ENCODE data around the gene WDR73. TPM values are rescaled to one million over a fixed set of nuclear protein-coding genes. Genes with fewer than 3 reads are reported as not detected.

Gene WDR73
- total RNA-seq (2013; cell fraction: nucleolus; rRNA removed) = 44.1 and 50.6 TPM in 2 replicates
- 15.4 and 16.4 TPM in 2 replicates for total RNA-seq (2014; rRNA removed)
- total RNA-seq (2014; rRNA removed; fragmentation: Illumina TruSeq; extraction: Trizol) = 11.5 and 14.9 TPM in 2 replicates
- 13.6 and 21.6 TPM in 2 replicates for total RNA-seq (2021)
- polyA plus RNA-seq (2011; ENCODE audit: low read depth) = 9.2 TPM
- 9.6 and 12.0 TPM in 2 replicates for polyA plus RNA-seq (2011; rRNA removed)
- 13.3 and 16.0 TPM in 2 replicates for polyA plus RNA-seq (2011; cell fraction: cytosol; rRNA removed)
- 32.3 and 32.5 TPM in 2 replicates for polyA plus RNA-seq (2011; cell fraction: nucleus; rRNA removed)
- 12.0 and 12.3 TPM in 2 replicates for polyA plus RNA-seq (2012)
- polyA plus RNA-seq (2014; fragmentation: Illumina TruSeq; extraction: Trizol) = 17.3 and 17.5 TPM in 2 replicates
- 1 to 10 TPM; 4.4 to 7.0 TPM for polyA plus RNA-seq (2014; fragmentation: Nextera tagmentation; extraction: Ambion mirVana)
- 19.9 and 20.3 TPM in 2 replicates for polyA plus RNA-seq (2014; rRNA removed)
- 10 to 100 TPM; 25.4 to 25.6 TPM for polyA plus RNA-seq (2016; fragmentation: Nextera tagmentation; extraction: Ambion mirVana)
- 14.2 and 14.5 TPM in 2 replicates for polyA minus RNA-seq (2011; rRNA and poly(A)+ RNA removed)
- polyA minus RNA-seq (2011; cell fraction: cytosol; rRNA and poly(A)+ RNA removed) = 4.0 and 5.3 TPM in 2 replicates
- polyA minus RNA-seq (2011; cell fraction: nucleus; rRNA and poly(A)+ RNA removed) = 8.2 and 9.9 TPM in 2 replicates
- Bru-seq, nascent RNA = percentile 68 among the genes with signal in this experiment
- BruChase-seq, experiment 1, labeled RNA remaining after a 6-hour chase = percentile 67 among the genes with signal in this experiment
- percentile 71 among the genes with signal in this experiment for BruChase-seq, experiment 2, labeled RNA remaining after a 2-hour chase
- long read RNA-seq, experiment 1, full-length matches to known transcripts = 9 of 13 reads
- long read RNA-seq, experiment 1, partial matches to known transcripts = 1 of 13 reads
- long read RNA-seq, experiment 1, other reads (novel, unspliced or antisense) = 3 of 13 reads
- long read RNA-seq, experiment 2, full-length matches to known transcripts = 72 of 123 reads
- long read RNA-seq, experiment 2, partial matches to known transcripts = 8 of 123 reads
- long read RNA-seq, experiment 2, other reads (novel, unspliced or antisense) = 43 of 123 reads

DNA sequence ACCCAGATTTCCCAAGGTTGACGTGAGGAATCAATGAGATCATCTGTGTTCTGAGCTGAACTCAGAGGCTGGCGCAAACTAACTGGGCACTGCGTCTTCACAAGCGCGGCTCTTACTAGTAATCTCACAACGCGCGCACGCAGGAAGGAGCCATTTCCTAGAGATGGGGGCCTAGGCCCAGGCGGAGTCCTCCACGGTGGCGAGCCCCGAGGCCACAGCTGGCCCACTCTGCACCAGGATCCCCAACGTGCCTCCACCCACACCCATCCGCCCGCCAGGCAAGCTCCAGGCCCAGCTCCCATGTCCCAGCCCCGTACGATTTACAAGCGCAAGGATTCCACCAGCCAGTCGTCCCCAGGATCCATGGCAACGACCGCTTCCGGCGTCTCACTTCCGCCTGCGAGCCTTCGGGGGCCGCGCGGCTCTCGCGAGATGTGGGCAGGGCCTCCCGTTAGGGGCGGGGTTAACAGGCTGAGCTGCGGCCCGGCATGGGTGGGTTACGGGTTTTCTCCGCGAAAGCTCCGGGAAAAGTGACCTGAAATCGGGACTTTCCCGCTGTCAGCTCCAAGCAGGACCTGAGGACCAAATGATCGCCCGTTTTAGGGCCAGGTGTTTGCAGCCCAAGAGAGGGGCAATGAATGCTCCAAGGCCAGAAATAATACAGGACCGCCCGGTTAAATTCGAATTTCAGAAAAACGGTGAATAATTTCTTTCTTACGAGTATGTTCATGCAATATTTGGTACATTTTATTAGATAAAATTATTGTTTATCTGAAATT, at the start of gene WDR73:
Gene WDR73, minus strand, starts transcription at position 374 of the 779 bp plus-strand sequence. Its CDS starts 9 bp downstream, at position 365.
- H3K4me1 ChIP-seq (ENCODE audit: control insufficient read depth, insufficient read depth, low read length) = peaks cover 21% of the 10 kb centered on the region
- under 1% methylated on average over 49 of the region's 49 CpGs for WGBS (ENCODE audit: insufficient coverage, insufficient replicate concordance, low lambda C conversion rate, missing lambda C conversion rate)
- peak within 1 kb of the TSS; percentile 95 for H3K4me2 ChIP-seq (ENCODE audit: control insufficient read depth, insufficient read depth)
- peaks cover 8% of the 10 kb centered on the region for H3K79me2 ChIP-seq (ENCODE audit: control insufficient read depth, insufficient read depth, low read length)
- no peaks in the 10 kb centered on the region for H3K27me3 ChIP-seq (replicated peaks in 1 of 2; ENCODE audit: control insufficient read depth in 2 of 2, insufficient read depth in 2 of 2, low read length in 1 of 2)
- RAD21 ChIA-PET (ENCODE audit: unreplicated experiment) = interaction anchor here (0.7 to 2.8 kb wide), 14 partner anchors 16 to 274 kb away, joined by 3 to 14 read pairs (median 3); no protein-coding TSS in a partner anchor
- peak within 1 kb of the TSS; percentile 83 for H3K9ac ChIP-seq (ENCODE audit: control insufficient read depth, insufficient read depth, low read length)
- intact Hi-C loops (cut with micrococcal nuclease; ENCODE audit: unreplicated experiment) (loop anchor here (1.0 to 5.0 kb wide), 5 partner anchors 52 to 274 kb away; partner anchors contain the start of gene ZSCAN2), in situ Hi-C loops (cut with MboI) (no loop called here)
- H2AFZ ChIP-seq (ENCODE audit: control insufficient read depth, low read depth, low read length) = peak within 1 kb of the TSS; percentile 93
- FAIRE-seq (peak; percentile 44), DNase-seq (ENCODE audit: low read depth, low spot score) (peak; percentile 78), ATAC-seq (peak; percentile 89)
- H4K20me1 ChIP-seq (ENCODE audit: control insufficient read depth, insufficient read depth) = no peaks in the 10 kb centered on the region
- CTCF ChIA-PET = interaction anchor here (0.6 to 3.4 kb wide), 22 partner anchors 9 to 289 kb away, joined by 3 to 23 read pairs (median 4); partner anchors contain the start of gene SEC11A
- SMC1A ChIA-PET (ENCODE audit: uncharacterized antibody, unreplicated experiment) = interaction anchor here (0.6 to 2.1 kb wide), 13 partner anchors 16 to 392 kb away, joined by 3 to 8 read pairs (median 3); partner anchors contain the start of gene ZSCAN2
- peak within 1 kb of the TSS; percentile 84 for H3K4me3 ChIP-seq
- no peaks in the 10 kb centered on the region for H3K9me3 ChIP-seq (replicated peaks; ENCODE audit: control insufficient read depth, insufficient read depth, low read length)
- peaks cover under 1 to 12% of the 10 kb centered on the region in 2 experiments; a peak in 3 of 4 replicates for H3K36me3 ChIP-seq (ENCODE audit: control insufficient read depth in 2 of 2, insufficient read depth in 2 of 2, low read length in 1 of 2)
- POLR2A ChIA-PET = interaction anchor here (0.5 to 1.4 kb wide), 7 partner anchors 23 to 1700 kb away, joined by 3 to 6 read pairs (median 4); partner anchors contain the start of gene SEC11A
- H3K27ac ChIP-seq (ENCODE audit: control insufficient read depth, insufficient read depth) = peak within 1 kb of the TSS; percentile 64
- no TSS peak for BruUV-seq (replicated peaks)
- TF ChIP-seq ATF7 (IDR thresholded peaks at IDR 0.05; ENCODE audit: low read depth) (peak; percentile 54; the same call in 1 of the 2 replicates), LARP7 (IDR thresholded peaks at IDR 0.05) (peak; percentile 76; the same call in 1 of the 2 replicates), ZNF217 (IDR thresholded peaks at IDR 0.05) (no peak), ETV6 (conservative IDR thresholded peaks at IDR 0.05 in 1 of 2, IDR thresholded peaks at IDR 0.05 in 1 of 2; ENCODE audit: borderline replicate concordance in 1 of 2, low read depth in 1 of 2) (no peak), RFX5 (IDR thresholded peaks at IDR 0.05; ENCODE audit: low read depth, low read length) (no peak), BRCA1 (IDR thresholded peaks at IDR 0.05; ENCODE audit: low read depth, low read length) (peak; percentile 97), RUNX3 (IDR thresholded peaks at IDR 0.05; ENCODE audit: low read length) (peak; percentile 72), FOXK2 (IDR thresholded peaks at IDR 0.05) (peak; percentile 83), PML (IDR thresholded peaks at IDR 0.05; ENCODE audit: low read length) (peak; percentile 38), BMI1 (IDR thresholded peaks at IDR 0.05; ENCODE audit: borderline replicate concordance) (peak; percentile 94), CBX3 (IDR thresholded peaks at IDR 0.05; ENCODE audit: borderline replicate concordance, low read depth) (no peak), GABPA (IDR thresholded peaks at IDR 0.05; ENCODE audit: low read depth) (peak; percentile 89), E4F1 (IDR thresholded peaks at IDR 0.05; ENCODE audit: borderline replicate concordance, partially characterized antibody) (peak; percentile 43), POLR2AphosphoS5 (IDR thresholded peaks at IDR 0.05; ENCODE audit: low read length) (peak; percentile 81)
- TF ChIP-seq, protein P1, sequence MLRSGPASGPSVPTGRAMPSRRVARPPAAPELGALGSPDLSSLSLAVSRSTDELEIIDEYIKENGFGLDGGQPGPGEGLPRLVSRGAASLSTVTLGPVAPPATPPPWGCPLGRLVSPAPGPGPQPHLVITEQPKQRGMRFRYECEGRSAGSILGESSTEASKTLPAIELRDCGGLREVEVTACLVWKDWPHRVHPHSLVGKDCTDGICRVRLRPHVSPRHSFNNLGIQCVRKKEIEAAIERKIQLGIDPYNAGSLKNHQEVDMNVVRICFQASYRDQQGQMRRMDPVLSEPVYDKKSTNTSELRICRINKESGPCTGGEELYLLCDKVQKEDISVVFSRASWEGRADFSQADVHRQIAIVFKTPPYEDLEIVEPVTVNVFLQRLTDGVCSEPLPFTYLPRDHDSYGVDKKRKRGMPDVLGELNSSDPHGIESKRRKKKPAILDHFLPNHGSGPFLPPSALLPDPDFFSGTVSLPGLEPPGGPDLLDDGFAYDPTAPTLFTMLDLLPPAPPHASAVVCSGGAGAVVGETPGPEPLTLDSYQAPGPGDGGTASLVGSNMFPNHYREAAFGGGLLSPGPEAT (IDR thresholded peaks at IDR 0.05; ENCODE audit: low read depth) = peak; percentile 46; the same call in 1 of the 2 replicates
